HG02623 (cell line): ENCODE measurements around the gene RAB40C.

Experiments used
- ATAC-seq: cut with Tn5 transposase; IDR thresholded peaks from one replicate; pipeline ENCODE4 v1.9.1; 2021; ENCODE audit warnings: moderate library complexity; ENCODE audit not compliant: unreplicated experiment

The RAB40C gene

DNA sequence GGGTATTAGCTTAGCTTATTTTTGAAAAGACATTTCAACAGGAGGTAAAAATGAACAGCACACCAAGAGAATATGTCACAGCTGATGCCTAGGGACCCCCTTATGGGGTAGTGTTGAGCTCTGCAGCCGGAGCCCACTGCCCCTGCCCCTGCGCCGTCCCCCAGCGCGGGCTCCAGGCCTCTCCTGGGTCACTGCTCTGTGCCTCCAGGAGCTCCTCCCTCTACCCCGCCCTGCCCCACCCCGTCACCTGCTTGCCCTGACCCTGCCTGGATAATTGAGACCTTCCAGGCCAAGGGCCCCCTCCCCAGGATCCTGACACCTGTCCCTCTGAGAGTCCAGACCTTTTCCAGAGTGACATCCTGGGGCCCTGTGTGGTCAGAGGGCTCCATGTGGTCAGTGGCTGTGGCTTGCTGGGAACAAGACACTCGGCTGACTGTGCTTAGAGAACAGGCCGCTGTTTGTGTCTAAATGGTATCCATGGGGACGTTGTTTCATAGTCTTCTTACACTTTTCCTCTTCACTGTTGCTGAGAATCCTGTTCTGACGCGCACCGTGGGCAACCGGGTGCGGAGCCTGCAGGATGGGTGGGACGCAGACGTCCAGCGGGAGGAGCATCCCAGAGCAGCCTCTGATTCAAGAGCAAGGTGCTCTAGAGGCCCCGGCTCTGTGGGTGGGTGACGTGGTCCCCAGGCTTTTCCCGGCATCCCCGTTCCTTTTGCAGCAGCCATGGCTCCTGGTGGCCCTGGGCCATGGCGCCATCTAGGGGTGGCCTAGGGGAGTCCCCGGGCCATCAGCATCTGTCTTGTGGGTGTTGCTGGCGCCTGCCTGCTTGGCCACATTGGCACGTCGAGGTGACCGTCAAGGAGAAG is 20.9 kb downstream of the RAB40C start:
- ATAC-seq: no peak

DNA sequence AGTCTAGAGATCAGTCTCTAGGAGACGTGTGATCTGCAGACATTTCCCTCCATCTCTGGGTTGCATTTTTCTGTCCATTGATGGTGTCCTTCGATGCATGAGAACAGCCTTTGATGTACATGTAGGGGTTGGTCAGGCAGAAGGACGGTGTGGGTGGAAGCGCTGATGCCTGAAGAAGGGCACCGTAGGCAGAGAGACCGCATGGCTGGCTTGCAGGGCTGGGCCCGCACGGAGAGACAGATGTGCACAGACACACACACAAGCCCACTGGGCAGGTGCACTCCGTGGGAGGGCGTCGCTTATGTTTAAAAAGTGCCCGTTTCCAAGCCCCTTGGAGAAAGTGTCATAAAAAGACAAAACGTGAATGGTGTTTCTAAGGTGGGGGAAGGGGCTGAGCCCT is 25.3 kb downstream of the RAB40C start:
- no peak for ATAC-seq

DNA sequence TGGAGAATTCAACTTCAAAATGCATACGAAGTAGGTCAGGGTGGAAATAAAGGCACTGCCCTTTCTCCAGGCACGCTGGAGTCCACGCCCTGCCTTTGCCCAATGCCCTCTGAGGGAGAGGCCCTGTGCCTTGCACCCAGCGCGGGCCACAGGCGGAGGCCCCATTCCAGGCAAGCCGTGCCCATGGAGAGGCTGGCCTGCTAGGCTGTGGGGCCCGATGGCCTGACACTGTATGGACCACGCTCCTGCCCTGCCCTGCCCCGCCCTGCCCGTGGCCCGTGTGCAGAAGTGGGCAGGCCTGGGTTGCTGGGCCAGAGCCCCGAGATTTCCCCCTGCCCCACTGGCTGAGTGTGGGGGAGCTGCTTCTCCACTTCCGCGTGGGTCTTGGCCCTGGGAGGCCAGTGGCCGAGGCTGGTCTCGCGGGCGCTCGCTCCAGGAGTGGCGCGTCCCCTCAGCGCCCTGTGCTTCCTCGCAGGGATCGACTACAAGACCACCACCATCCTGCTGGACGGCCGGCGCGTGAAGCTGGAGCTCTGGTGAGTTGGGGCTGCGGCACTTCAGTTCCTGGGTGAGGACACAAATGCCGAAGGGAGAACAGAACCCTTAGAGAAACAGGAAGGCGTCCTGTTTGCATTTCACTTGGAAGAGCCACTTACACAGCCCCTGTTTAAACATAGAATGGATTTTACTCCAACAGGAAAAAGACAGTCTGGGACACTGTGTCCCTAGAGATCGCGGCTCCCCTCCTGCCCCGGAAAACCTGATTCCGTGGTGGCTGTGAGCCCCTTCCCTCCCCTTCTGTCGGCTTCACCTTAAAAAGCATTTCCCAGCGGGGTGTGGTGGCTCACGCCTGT is 27.1 kb downstream of the RAB40C start:
- no peak for ATAC-seq

DNA sequence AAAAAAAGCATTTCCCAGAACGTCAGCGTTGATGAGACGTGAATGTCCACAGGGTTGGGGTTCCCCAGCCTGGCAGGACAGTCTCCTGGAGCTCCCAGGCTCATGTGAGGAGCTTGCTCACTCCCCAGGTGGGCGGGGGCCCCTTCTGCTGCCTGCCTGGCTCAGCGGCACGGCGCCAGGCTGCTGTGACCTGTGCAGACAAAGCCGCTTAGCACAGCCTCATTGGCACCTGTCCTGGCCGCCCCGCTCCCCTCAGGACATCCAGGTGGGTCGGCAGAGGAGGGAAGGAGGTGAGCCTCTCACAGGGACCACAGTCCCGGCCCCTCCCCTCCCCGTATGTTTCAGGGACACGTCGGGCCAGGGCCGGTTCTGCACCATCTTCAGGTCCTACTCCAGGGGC is 28.0 kb downstream of the RAB40C start:
- ATAC-seq: no peak

DNA sequence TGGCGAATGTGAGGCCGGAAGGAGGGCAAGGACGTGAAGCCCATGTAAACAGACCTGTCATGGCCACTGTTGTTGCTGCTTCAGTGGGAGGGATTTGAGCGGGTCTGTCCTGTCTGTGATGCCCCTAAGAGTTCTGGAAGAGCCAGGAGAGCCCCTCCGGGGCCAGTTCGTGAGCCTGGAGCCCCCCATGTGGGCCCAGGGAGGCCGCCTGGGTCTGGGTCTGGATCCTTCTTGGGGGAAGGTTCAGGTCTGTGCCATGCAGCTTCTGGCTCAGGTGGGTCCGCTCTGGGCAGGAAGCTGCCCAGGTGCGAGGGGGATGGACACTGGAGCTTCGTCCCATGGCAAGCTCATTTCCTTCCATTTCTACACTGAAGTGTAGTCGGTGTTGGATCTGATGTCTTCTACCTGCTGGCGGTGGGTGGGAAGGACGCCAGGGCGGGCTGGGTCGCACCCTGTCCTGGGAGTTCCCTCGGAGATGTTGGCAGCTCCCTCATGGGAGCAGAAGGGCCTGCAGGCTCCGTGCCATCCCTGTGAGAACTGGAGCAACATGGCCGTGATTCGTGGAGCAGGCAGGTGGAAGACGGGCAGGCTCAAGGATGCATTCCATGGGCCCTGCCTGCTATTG is 29.7 kb downstream of the RAB40C start:
- no peak for ATAC-seq

DNA sequence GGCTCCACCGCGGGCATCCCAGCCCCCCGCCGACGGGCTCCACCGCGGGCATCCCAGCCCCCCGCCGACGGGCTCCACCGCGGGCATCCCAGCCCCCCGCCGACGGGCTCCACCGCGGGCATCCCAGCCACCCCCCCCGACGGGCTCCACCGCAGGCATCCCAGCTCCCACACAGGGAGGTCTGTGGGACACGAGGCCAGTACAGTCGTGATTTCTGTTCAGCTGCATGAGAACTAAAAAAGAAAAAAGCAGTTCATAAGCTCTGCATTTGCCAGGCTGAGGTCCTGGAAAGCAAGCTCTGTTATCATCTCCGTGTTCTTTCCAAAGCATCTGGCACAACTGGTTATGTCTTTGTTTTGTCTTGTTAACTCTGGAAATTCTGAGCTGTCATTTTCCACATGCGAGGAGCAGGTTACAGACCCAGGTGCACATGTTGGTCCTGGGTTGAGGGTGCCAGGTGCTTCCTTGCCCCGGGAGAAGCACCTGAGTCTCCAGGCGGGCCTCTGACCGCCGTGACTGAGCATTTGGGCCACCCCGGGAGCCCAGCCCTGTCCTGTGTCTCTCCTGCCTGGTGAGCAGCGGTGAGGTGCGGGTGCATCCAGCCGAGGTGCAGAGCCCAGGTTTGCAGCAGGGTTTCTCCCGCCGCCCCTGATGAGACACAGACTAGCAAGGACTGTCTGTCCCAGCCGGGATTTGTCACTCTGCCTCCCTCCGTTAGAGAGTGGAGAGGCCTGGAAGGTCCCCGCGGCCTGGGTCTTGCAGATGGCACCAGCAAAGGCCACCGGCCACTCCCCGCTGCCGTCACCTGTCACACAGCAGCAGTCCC is 31.0 kb downstream of the RAB40C start:
- ATAC-seq: no peak

DNA sequence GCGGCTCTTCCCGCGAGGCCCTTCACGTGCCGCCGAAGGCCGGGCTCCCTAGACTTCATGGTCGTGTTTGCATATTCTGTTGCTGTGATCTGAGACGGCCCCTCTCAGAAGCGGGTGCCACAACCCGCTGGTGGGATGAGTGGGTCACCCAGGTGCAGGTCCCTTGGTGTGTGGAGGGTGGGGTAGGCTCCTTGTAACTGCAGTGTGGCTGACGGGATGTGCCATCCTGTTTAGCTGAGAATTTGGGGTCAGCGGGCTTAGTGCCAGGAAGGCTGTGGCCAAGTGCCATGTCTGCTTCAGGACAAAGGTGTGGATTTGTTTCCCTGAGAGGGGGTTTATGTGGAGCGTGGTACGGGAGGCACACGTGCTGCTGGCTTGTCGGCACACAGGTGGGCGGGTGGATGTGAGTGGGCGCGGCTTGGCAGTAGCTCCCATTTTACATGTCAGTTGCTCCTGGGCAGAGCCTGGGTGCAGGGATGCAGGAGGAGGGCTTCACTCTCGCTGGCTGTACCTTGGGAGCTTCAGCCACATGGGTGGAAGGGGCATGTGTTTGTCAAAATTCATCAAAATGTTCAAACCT is 31.8 kb downstream of the RAB40C start:
- no peak for ATAC-seq

DNA sequence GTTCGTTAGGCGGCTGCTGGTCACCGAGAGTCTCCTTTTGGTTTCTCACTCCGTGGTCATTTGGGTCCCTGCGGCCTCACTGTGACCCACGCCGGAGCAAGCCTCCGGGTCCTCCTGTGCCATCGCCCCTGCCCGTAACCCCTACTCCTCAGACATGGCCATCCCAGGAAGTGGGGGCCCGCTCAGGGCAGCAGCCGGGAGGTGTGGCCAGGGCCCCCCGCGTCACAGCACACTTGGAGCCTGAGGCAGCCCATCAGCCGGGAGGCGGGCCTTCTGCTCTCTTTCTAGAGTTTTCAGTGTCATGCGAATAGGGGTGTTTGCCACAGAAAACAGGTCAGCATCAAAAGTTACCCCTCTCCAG is 33.0 kb downstream of the RAB40C start:
- ATAC-seq: no peak

DNA sequence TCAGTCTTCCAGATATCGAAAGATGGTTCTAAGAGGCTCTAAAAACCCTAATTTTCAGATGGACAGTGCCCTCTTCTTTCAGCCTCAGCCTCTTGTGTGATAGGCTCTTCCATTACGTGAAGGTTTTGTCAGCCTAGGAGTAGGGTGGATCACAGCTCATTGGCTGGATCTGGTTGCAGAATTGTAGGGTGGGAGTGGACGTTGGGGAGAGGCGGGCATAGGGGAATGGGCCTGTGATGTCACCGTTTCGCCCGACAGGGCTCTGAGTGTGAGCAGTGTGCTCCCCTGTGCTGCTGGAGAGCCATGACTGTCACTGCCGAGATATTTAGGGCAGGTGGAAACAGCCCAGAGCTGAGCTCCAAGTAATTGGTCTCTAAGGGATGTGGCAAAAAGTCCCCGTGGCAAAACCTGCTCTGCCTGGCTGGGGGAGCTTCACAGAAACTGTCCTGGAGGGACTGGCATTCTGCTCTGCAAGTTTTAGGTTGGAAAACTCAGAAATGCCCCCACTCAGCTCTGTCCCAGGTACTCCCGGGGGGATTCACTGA is 34.7 kb downstream of the RAB40C start:
- no peak for ATAC-seq

DNA sequence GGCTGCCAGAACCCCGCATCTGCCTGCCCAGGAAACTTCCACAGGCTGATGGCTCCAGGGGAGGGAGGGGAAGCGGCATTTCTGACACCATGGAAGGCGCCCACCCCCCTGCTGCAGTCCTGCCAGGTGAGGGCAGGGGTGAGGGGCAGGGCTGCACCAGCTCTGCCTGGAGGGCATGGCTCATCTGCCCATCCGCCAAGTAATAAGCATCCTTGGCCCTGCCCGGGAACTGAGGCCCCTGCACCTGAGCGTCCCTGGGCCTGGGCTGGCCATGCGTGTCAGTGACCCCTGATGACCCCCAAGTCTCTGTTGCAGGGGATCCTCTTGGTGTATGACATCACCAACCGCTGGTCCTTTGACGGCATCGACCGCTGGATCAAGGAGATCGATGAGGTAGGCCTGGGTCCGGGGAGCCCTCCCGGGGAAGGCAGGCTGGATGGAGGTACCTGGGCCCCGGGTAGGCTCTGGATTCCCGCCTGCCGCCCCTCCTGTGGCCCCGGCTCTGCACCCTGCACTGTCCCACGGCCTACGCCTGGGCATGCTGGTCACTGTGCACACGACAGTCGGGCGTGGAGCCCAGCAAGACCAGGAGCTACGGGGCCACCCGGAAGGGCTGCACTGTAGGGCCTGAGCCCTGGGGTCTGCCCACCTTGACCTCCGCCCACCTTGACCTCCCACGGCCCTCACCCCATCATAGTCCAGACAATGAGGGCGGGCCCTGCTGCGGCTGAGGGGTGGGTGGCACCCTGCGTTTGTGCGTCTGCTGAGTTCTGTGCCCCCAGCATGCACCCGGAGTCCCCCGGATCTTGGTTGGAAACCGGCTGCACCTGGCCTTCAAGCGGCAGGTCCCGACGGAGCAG is 35.5 kb downstream of the RAB40C start:
- ATAC-seq: no peak

DNA sequence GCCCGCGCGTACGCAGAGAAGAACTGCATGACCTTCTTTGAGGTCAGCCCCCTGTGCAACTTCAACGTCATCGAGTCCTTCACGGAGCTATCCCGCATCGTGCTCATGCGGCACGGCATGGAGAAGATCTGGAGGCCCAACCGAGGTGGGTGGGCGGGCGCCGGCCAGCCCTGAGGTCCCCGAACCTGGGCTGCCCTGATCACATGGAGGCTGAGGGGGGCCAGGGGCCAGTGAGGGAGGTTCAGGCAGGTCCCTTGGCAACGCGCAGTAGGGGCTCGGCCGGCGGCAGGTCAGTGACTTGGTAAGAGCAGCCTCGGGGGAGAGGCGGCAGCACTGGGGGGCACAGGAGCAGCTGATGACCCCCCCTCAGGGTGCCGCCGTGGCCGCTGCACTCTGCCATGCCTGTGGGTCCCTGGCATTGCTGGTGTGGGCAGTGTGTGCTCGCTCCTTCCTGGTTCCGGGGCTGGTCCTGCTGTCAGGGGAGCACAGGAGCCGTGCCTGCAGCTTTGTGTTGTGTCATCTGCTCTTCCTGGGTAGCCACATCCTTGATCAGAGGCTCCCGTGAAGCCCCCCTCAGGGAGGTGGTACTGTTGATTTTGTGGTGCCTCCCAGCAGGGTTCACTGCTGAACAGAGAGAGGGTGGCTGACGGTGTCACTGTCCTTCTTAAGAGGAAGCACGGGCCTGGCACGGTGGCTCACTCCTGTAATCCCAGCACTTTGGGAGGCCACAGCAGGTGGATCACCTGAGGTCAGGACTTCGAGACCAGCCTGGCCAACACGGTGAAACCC is 36.3 kb downstream of the RAB40C start:
- no peak for ATAC-seq

DNA sequence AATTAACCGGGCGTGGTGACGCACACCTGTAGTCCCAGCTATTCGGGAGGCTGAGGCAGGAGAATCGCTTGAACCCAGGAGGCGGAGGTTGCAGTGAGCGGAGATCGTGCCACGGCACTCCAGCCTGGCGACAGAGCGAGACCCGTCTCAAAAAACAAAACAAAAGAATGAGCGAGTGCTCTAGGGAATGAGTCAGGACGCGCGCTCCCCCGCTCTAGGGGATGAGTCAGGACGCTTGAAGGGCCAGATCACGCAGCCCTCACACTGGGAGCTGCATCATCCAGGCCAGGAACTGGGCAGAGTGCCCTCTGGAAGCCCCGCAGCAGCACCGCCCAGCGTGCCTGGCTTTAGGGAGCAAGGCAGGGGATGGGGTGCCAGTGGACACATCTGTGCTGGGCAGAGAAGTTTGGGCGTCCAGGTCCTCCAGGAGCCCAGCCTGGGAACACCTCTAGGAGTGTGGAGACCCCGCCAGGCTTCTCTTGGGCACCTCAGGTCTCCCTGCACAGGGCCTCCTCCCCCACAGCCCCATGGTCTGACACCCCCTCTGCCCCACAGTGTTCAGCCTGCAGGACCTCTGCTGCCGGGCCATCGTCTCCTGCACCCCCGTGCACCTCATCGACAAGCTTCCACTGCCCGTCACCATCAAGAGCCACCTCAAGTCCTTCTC is 37.1 kb downstream of the RAB40C start:
- no peak for ATAC-seq

DNA sequence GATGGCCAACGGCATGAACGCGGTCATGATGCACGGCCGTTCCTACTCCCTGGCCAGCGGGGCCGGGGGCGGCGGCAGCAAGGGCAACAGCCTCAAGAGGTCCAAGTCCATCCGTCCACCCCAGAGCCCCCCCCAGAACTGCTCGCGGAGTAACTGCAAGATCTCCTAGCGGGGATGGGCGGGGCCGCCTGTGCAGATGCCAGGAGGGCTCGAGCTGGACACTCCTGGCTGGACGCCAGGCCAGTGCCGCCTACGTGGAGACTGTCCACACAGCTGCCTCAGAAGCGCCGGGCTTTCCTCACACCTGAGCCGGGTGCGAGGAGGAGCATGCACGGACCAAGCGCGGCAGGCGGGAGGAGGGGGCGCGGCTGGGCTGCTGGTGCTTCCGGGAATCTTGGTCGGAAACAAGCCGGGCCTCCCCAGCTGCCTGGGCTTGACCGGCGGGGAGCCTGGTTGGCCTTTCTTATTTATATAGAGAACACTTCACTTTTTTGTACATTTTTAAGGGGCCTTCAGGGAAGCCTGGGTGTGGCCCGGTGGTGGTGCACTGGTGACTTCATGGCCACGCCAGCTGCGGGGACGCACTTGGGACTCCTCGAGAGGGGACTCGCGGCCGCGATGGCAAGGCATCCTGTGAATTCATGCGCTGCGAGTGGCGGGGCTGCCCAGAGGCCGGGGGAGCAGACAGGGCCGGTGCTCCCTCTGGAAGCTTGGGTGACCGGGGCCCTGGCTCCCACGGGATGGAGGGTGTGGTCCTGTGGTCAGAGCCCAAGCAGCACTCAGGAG is 37.8 kb downstream of the RAB40C start:
- ATAC-seq: no peak

DNA sequence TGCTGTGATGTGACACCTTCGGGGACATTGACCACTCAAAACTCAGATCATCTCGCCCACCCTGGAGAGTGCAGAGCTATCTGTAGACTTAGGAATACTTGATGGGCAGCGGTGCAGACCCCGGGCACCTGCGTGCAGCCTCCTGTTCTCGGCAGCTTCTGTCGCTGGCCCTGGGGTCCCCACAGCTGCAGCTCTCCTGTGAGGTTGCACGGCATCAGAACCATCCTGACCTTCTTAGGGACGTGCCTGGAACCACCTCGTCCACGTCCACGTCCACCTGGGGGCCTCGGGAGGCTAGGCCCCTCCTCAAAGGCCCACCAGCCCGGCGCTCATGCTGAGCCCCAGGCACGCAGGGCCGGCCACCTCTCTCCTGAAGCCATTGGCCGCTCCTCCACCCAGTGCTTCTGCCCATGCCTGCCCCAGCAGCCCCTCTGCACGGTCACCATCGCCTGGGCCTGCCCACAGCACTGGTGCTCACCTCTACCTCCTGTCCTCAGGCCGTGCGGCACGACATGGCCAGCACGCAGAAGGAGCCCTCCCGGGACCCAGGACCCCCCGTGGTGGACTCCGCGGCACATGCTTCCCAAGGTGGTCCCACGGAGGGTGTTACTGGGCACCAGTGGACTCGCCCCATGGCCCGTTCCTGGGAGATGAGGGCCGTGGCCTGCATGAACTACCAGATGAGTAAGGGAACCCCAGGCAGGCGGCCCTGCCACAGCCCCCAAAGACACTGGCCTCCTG is 38.6 kb downstream of the RAB40C start:
- ATAC-seq: no peak

DNA sequence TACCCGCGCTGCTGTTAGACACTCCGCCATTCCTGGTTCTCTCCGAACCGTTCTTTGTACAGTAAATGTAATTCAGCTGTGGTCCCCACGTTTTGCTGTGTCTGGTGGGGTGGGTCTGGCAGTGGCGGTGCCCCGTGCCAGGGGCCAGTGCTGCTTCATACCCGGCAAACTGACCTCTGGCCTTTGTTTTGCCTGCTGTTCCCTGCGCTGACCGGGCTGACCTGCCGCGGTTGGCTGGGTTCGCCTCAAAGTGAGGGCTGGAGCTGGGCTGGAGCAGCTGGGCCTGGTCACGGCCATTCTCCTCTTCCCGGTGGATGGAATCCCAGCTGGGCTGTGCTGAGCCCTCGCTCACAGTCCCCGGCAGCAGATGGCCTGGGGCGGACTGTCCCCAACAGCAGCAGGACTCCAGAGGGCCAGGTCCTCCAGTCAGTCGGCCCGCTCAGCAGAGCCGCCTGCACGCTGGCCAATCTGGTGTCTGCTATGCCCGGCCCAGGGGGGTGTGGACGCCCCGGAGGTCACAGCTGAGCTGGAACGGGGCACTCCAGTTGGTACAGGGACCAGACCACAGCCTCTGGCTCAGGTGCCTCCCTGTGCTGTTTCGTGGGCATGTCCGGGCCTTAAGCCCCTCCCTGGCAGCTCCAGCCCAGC is 39.4 kb downstream of the RAB40C start:
- ATAC-seq: no peak

DNA sequence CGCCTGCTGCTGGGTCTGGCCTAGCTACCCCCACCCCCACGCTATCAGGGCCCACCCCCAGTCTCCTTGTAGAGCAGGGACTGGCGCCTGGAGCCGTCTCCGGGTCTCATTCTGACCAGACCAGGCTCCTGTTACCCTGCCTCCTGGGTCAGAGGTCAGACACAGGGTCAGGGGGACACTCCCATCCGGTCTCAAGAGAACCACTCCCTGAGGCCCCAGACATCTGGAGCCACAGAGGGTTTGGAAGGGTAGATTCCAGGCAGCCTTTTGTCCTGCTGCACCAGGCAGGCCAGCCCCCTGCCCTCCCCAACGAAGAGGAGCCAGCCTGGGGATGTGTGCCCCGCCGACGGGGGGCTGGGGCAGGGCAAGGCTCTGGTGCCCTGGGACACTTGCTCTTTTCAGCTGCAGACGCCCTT is 40.0 kb downstream of the RAB40C start:
- no peak for ATAC-seq
